ENCODE results near the gene KRT85. TPM values are rescaled to one million over a fixed set of nuclear protein-coding genes. Genes with fewer than 3 reads are reported as not detected.

KRT85 gene
- polyA plus RNA-seq, 1 experiment: not detected

- no peak for DNase-seq (ENCODE audit: low read depth)
- H3K4me3 ChIP-seq (ENCODE audit: low read depth, low read length): no peak overlapping the region
- no peak for TF ChIP-seq CTCF (IDR thresholded peaks at IDR 0.05; ENCODE audit: insufficient read depth, low read depth, low read length)
- ChIA-PET CTCF (interaction anchor here (1.2 to 1.5 kb wide), 4 partner anchors 11 to 549 kb away, joined by 3 to 4 read pairs (median 3); no protein-coding TSS in a partner anchor), POLR2A (no interaction called here)
- peaks cover 5% of the 10 kb centered on the region for H3K27me3 ChIP-seq (ENCODE audit: control insufficient read depth, insufficient read depth, low read length)
- no peaks in the 10 kb centered on the region for H3K36me3 ChIP-seq (ENCODE audit: control insufficient read depth, insufficient read depth, low read length)
Observed at GRCh38 chr12:52331833-52332232, 35.4 kb downstream of the KRT85 start.

GRCh38 chr12:52331039-52331438 is 36.2 kb downstream of the KRT85 start:
- ChIA-PET CTCF (interaction anchor here (0.7 to 1.5 kb wide), 5 partner anchors 11 to 118 kb away, joined by 3 to 4 read pairs (median 3); no protein-coding TSS in a partner anchor), POLR2A (no interaction called here)
- Histone ChIP-seq H3K27me3 (ENCODE audit: control insufficient read depth, insufficient read depth, low read length) (peaks cover 5% of the 10 kb centered on the region), H3K4me3 (ENCODE audit: low read depth, low read length) (no peak overlapping the region), H3K36me3 (ENCODE audit: control insufficient read depth, insufficient read depth, low read length) (no peaks in the 10 kb centered on the region)
- TF ChIP-seq CTCF (IDR thresholded peaks at IDR 0.05; ENCODE audit: insufficient read depth, low read depth, low read length): no peak
- DNase-seq (ENCODE audit: low read depth): no peak

GRCh38 chr12:52327830-52328500 is 39.3 kb downstream of the KRT85 start:
- DNase-seq (ENCODE audit: low read depth): no peak
- peaks cover 2% of the 10 kb centered on the region; the same call in 1 of the 2 replicates for H3K27me3 ChIP-seq (ENCODE audit: control insufficient read depth, insufficient read depth, low read length)
- H3K36me3 ChIP-seq (ENCODE audit: control insufficient read depth, insufficient read depth, low read length): no peaks in the 10 kb centered on the region
- no peak overlapping the region for H3K4me3 ChIP-seq (ENCODE audit: low read depth, low read length)
- TF ChIP-seq CTCF (IDR thresholded peaks at IDR 0.05; ENCODE audit: insufficient read depth, low read depth, low read length): no peak
- CTCF ChIA-PET: interaction anchor here (0.5 to 6.5 kb wide), 40 partner anchors 9 to 1356 kb away, joined by 3 to 75 read pairs (median 5); partner anchors contain the start of genes KRT85 and KRT86
- POLR2A ChIA-PET: interaction anchor here (0.6 kb wide), 1 partner anchor 157 kb away, joined by 3 read pairs; no protein-coding TSS in a partner anchor

- ChIA-PET POLR2A (interaction anchor here (0.6 kb wide), 1 partner anchor 19 kb away, joined by 3 read pairs; no protein-coding TSS in a partner anchor), CTCF (interaction anchor here (0.5 to 6.5 kb wide), 41 partner anchors 9 to 1357 kb away, joined by 3 to 75 read pairs (median 5); partner anchors contain the start of genes KRT85 and KRT86)
- DNase-seq (ENCODE audit: low read depth): peak; percentile 70
- TF ChIP-seq CTCF (IDR thresholded peaks at IDR 0.05; ENCODE audit: insufficient read depth, low read depth, low read length): peak; percentile 94
- Histone ChIP-seq H3K27me3 (ENCODE audit: control insufficient read depth, insufficient read depth, low read length) (peaks cover 2% of the 10 kb centered on the region; the same call in 1 of the 2 replicates), H3K4me3 (ENCODE audit: low read depth, low read length) (no peak overlapping the region), H3K36me3 (ENCODE audit: control insufficient read depth, insufficient read depth, low read length) (no peaks in the 10 kb centered on the region)
Observed at GRCh38 chr12:52327052-52327829, 40.0 kb downstream of the KRT85 start.

GRCh38 chr12:52324153-52324444 is 43.2 kb downstream of the KRT85 start:
- no peak for TF ChIP-seq CTCF (IDR thresholded peaks at IDR 0.05; ENCODE audit: insufficient read depth, low read depth, low read length)
- ChIA-PET CTCF (interaction anchor here (0.6 to 6.5 kb wide), 8 partner anchors 11 to 184 kb away, joined by 3 to 53 read pairs (median 4); partner anchors contain the start of gene KRT86), POLR2A (no interaction called here)
- no peaks in the 10 kb centered on the region for H3K36me3 ChIP-seq (ENCODE audit: control insufficient read depth, insufficient read depth, low read length)
- H3K27me3 ChIP-seq (ENCODE audit: control insufficient read depth, insufficient read depth, low read length): peaks cover 9% of the 10 kb centered on the region
- DNase-seq (ENCODE audit: low read depth): no peak
- no peak overlapping the region for H3K4me3 ChIP-seq (ENCODE audit: low read depth, low read length)

Measured in BJ (cell line).